Hepatocyte (in vitro differentiated cells): Measurements from ENCODE around the gene RNF166.

ENCODE experiments used
- CTCF ChIP-seq: fragments of 200-600 bp; sonication (generic); IDR thresholded peaks from 2 replicates; pipeline ENCODE4 v1.5.1; 2016; ENCODE audit warnings: antibody characterized with exemption, mild to moderate bottlenecking; ENCODE audit not compliant: poor library complexity
- EZH2 ChIP-seq: fragments of 200-600 bp; sonication (generic); IDR thresholded peaks from 2 replicates; pipeline ENCODE4 v1.6.1; 2016; ENCODE audit warnings: antibody characterized with exemption, mild to moderate bottlenecking, borderline replicate concordance
- EZH2phosphoT487 ChIP-seq: fragments of 200-600 bp; sonication (generic); IDR thresholded peaks from one replicate; pipeline ENCODE4 v1.6.1; 2018; ENCODE audit warnings: antibody characterized with exemption, mild to moderate bottlenecking, low read depth, moderate library complexity; ENCODE audit not compliant: unreplicated experiment, severe bottlenecking

DNA sequence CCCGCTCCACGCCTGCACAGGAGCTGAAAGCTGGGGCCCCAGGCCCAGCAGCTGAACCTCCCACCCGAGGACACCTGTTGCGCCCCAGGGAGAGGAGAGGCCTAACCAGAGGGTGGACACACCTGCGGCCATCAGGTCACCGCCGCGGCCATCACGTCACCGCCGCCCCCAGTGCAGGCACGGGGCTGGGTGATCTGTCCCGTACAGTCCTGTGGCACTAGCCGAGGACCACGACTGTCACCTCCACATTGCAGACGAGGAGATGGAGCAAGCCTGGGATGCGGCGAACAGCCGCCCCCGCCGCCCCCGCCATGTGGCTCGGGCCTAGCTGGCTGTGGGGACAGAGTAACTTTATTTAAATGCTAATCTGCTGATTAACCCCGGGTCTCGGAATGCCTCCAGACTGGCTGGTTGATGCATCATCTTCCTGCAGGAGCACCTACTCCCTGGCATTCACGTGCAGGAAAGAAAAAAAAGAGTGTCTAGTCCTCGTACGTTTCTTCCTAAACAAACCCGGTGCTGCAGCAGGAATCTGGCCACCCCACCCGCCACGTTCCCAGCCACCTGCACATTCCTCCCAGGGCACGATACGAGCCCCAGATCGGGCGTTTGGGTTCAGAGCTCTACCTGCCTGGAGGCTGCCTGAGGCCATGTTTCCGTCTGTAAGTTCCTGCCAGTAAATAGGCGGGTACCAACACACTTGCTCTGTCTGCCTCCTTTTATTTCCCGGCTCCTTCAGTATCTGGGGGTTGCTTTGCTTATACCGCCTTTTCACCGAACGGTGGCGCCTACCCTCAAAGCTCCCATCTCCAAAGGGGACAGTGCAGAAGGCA is 48.9 kb upstream of the RNF166 start:
- peak; percentile 48 for TF ChIP-seq CTCF
- TF ChIP-seq EZH2 = no peak
- TF ChIP-seq EZH2phosphoT487 = no peak
